ENCODE results near the gene CYP8B1. TPM values are rescaled to one million over a fixed set of nuclear protein-coding genes. Genes with fewer than 3 reads are reported as not detected.

CYP8B1 gene
- total RNA-seq, 1 experiment from 2014 or later = 0.12 TPM

DNA sequence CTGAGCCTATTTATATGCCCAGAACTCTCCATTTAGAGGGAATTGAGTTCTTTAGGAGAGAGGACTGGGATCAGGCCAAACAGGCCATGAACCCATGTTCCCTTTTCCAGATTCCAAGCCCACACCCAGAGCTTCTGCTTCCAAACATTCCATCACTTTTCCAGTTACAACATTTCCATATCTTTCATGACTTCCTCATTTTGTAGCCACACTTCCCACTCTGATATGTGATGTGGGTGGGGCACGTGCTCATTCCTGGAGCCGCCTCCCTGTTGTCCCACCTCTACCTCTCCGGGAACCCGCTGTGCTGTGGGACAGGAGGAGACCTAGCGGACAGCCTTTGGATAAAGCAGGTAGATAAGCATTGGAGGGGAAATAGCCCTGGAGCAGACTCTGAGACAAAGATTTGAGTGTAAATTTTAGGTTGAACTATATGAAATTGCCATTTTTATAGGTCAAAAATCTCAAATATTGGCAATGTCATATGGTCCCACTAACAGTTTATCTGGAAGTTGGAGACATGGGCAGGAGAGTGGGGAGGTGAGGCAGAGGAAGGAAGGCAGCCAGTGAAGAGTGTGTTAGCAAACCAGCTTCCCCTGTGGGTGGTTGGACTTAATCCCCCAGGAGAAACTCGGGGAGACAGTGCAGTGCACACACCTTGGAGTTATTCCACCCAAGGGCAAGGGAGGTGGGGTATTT is 31.8 kb downstream of the CYP8B1 start:
- Histone ChIP-seq H3K4me1 (ENCODE audit: control insufficient read depth in 1 of 2, insufficient read depth in 2 of 2, low read length in 2 of 2) (no peaks in the 10 kb centered on the region), H2AFZ (ENCODE audit: low read depth, low read length, poor library complexity, severe bottlenecking) (no peak overlapping the region), H3K36me3 (ENCODE audit: control insufficient read depth in 1 of 2, insufficient read depth in 2 of 2, low read length in 2 of 2) (no peaks in the 10 kb centered on the region), H3K79me2 (ENCODE audit: insufficient read depth, low read length) (no peaks in the 10 kb centered on the region), H3K9ac (ENCODE audit: low read length) (no peak overlapping the region), H3K9me3 (ENCODE audit: control insufficient read depth in 1 of 2, insufficient read depth in 1 of 2, low read depth in 1 of 2, low read length in 2 of 2) (no peaks in the 10 kb centered on the region), H3K27me3 (ENCODE audit: insufficient read depth, low read length) (no peaks in the 10 kb centered on the region), H3K4me3 (replicated peaks in 1 of 2; ENCODE audit: low read depth in 1 of 2, low read length in 2 of 2) (no peak overlapping the region), H3K27ac (ENCODE audit: low read depth, low read length) (no peak overlapping the region), H4K20me1 (ENCODE audit: insufficient read depth) (no peaks in the 10 kb centered on the region), H3K9me2 (ENCODE audit: insufficient read depth) (no peaks in the 10 kb centered on the region), H3K4me2 (ENCODE audit: low read length) (no peak overlapping the region)
- ChIA-PET RAD21 (ENCODE audit: low non-redundant PET in 1 of 2, low total read pairs in 2 of 2, uncharacterized antibody in 2 of 2, unreplicated experiment in 2 of 2) (no interaction called here), POLR2A (no interaction called here), CTCF (no interaction called here)
- BruUV-seq (replicated peaks) = no TSS peak
- no peak for DNase-seq (ENCODE audit: low read depth, low spot score)
- TF ChIP-seq EZH2 (IDR thresholded peaks at IDR 0.05) (no peak), POLR2A (IDR thresholded peaks at IDR 0.05; ENCODE audit: borderline replicate concordance, extremely low read depth, insufficient read depth, insufficient read length) (no peak), EGR1 (IDR thresholded peaks at IDR 0.05; ENCODE audit: low read depth) (no peak), ELF1 (IDR thresholded peaks at IDR 0.05; ENCODE audit: borderline replicate concordance, low read depth) (no peak)
- intact Hi-C loops (cut with micrococcal nuclease) = no loop called here
- no peak for ATAC-seq

DNA sequence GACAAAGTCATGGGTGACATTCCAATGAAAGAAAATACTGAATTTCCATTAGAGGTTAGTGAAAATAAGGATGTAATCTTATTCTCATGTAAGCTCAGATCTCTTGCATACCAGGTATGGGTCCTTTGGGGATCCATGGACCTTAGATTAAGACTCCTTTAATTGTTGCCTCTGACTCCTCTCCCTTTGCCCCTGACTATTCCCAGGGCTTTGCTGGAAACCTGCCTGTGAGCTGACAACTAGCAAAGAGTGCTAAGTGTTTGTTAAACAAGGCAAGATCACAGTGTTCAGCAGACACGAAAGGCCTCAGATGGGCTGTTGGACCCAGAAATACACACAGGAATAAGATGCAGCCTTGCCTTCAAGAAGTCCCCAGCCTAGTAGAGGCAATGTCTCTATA is 34.3 kb downstream of the CYP8B1 start:
- ATAC-seq (no peak), DNase-seq (ENCODE audit: low read depth, low spot score) (no peak)
- no peak overlapping the region for H2AFZ ChIP-seq (ENCODE audit: low read depth, low read length, poor library complexity, severe bottlenecking)
- CTCF ChIA-PET = interaction anchor here (2.7 kb wide), 1 partner anchor 10 kb away, joined by 25 read pairs; no protein-coding TSS in a partner anchor
- H3K9me3 ChIP-seq (ENCODE audit: control insufficient read depth in 1 of 2, insufficient read depth in 1 of 2, low read depth in 1 of 2, low read length in 2 of 2) = no peaks in the 10 kb centered on the region
- no peaks in the 10 kb centered on the region for H4K20me1 ChIP-seq (ENCODE audit: insufficient read depth)
- POLR2A ChIA-PET = no interaction called here
- H3K79me2 ChIP-seq (ENCODE audit: insufficient read depth, low read length) = no peaks in the 10 kb centered on the region
- no peaks in the 10 kb centered on the region for H3K4me1 ChIP-seq (ENCODE audit: control insufficient read depth in 1 of 2, insufficient read depth in 2 of 2, low read length in 2 of 2)
- no peak overlapping the region for H3K27ac ChIP-seq (ENCODE audit: low read depth, low read length)
- no TSS peak for BruUV-seq (replicated peaks)
- TF ChIP-seq CEBPB (IDR thresholded peaks at IDR 0.05; ENCODE audit: low read depth) = no peak
- TF ChIP-seq EZH2phosphoT487 (IDR thresholded peaks at IDR 0.05; ENCODE audit: borderline replicate concordance) = no peak
- no peak overlapping the region for H3K9ac ChIP-seq (ENCODE audit: low read length)
- no peaks in the 10 kb centered on the region for H3K36me3 ChIP-seq (ENCODE audit: control insufficient read depth in 1 of 2, insufficient read depth in 2 of 2, low read length in 2 of 2)
- intact Hi-C loops (cut with micrococcal nuclease) = no loop called here
- H3K4me3 ChIP-seq (replicated peaks in 1 of 2; ENCODE audit: low read depth in 1 of 2, low read length in 2 of 2) = no peak overlapping the region
- H3K4me2 ChIP-seq (ENCODE audit: low read length) = no peak overlapping the region
- RAD21 ChIA-PET (ENCODE audit: low non-redundant PET in 1 of 2, low total read pairs in 2 of 2, uncharacterized antibody in 2 of 2, unreplicated experiment in 2 of 2) = no interaction called here
- H3K9me2 ChIP-seq (ENCODE audit: insufficient read depth) = no peaks in the 10 kb centered on the region
- no peaks in the 10 kb centered on the region for H3K27me3 ChIP-seq (ENCODE audit: insufficient read depth, low read length)

Data from HCT116 (cell line).